ENCODE measurements around the gene CIBAR2.

GRCh38 chr16:85113168-85113733 lies 979 bp upstream of the CIBAR2 start:
- no peak for TF ChIP-seq CTCF (conservative IDR thresholded peaks at IDR 0.05; ENCODE audit: low read length)
- TF ChIP-seq EZH2phosphoT487 (IDR thresholded peaks at IDR 0.05; ENCODE audit: borderline replicate concordance, low read depth, low read length), result no peak

Measured in OCI-LY7 (cell line).